GM18951 (cell line): ENCODE data around the gene TCIRG1.

Experiments used
- POLR2A ChIP-seq: IDR thresholded peaks from 4 replicates; pipeline ENCODE4 v1.6.1; 2011; ENCODE audit warnings: mild to moderate bottlenecking; ENCODE audit not compliant: insufficient read length, insufficient read depth; ENCODE audit errors: extremely low read depth
- in situ Hi-C: fragments of 300-500 bp; cut with MboI; formaldehyde crosslinking; loops from one replicate; pipeline ENCODE4 v1.12.0; 2022; ENCODE audit warnings: low sequenced_read_pairs, mixed read lengths, inconsistent platforms; ENCODE audit not compliant: unreplicated experiment

TCIRG1 gene

GRCh38 chr11:68030318-68031143 lies 8.3 kb upstream of the TCIRG1 start, which contains the start of gene NDUFS8:
Gene NDUFS8 (plus strand): TSS chr11:68030681. CDS start chr11:68032152, 1,471 bp downstream.
- peak; percentile 72 for TF ChIP-seq POLR2A
- in situ Hi-C loops, result no loop called here

DNA sequence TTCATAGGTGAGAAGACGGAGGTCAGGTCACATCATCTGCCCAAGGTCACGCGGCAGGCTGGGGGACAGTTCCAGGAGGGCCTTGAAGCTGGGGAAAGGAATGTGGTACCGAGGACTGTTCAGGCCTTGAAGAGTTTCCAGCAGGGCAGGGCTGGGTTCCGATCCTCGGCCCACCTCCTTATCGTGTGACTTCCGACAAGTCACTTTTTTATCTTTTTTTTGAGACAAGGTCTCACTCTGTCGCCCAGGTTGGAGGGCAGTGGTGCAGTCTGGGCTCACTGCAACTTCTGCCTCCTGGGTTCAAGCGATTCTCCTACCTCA lies 7.7 kb upstream of the TCIRG1 start:
- TF ChIP-seq POLR2A, result no peak
- in situ Hi-C loops, result no loop called here

DNA sequence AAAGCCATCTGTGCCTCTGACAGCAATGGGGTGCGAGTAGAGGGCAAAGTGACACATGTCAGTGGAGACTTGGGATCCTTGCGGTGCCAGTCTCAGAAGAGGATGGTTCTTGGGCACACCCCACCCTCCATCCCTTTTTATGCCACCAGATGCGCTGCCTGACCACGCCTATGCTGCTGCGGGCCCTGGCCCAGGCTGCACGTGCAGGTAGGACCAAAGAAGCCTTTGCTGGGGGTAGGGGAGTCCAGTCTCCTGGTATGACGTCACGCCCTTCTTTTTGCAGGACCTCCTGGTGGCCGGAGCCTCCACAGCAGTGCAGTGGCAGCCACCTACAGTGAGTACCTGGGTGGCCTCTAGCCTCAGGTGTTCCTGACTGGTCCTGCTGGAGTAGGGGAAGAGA lies 6.8 kb upstream of the TCIRG1 start:
- TF ChIP-seq POLR2A, result no peak
- in situ Hi-C loops, result no loop called here

DNA sequence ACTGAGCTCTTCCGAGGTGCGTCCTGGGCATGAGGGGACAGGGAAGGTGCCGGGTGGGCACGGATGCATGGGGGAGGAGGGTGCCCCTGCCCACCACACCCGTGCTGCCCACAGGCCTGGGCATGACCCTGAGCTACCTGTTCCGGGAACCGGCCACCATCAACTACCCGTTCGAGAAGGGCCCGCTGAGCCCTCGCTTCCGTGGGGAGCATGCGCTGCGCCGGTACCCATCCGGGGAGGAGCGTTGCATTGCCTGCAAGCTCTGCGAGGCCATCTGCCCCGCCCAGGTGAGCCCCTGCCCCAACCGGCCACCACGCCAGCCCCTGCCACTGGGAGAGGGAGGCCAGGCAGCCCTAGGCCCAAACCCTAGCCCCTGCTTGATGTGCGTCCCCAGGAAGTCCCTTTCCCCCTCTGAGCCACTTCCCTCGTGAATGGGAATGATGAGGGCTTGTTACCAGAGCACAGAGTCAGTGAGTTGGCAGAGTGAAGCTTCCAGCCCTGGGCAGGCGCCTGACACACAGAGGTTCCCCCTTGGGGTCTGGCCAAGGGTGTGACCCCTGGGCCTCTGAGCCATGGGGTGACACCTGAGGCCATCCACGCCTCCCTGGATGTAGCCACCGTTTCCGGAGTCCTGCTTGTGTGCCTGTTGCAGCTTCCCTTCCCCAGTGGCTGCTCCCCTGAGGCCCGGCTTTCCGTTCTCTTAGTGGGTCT lies 5.7 kb upstream of the TCIRG1 start:
- no peak for TF ChIP-seq POLR2A
- in situ Hi-C loops, result no loop called here

- in situ Hi-C loops, result no loop called here
- no peak for TF ChIP-seq POLR2A
These were observed 5.1 kb upstream of the TCIRG1 start for GRCh38 chr11:68033708-68034045.

- TF ChIP-seq POLR2A, result no peak
- in situ Hi-C loops, result no loop called here
These were observed 3.5 kb upstream of the TCIRG1 start for GRCh38 chr11:68035266-68035876.

DNA sequence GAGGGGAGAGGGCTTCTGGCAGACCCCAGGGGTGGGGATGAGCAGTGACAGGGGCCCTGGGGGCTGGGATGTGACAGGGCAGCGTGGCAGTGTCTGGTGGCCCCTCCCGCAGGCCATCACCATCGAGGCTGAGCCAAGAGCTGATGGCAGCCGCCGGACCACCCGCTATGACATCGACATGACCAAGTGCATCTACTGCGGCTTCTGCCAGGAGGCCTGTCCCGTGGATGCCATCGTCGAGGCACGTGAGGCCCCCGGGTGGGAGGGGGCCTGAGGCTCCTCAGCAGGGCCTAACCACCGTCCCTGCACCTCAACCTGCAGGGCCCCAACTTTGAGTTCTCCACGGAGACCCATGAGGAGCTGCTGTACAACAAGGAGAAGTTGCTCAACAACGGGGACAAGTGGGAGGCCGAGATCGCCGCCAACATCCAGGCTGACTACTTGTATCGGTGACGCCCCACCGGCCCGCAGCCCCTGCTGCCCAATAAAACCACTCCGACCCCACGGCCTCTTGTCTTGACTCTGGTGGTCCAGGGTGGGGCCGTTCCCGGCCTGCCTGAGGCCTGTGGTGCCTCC lies 2.6 kb upstream of the TCIRG1 start:
- in situ Hi-C loops, result no loop called here
- no peak for TF ChIP-seq POLR2A

DNA sequence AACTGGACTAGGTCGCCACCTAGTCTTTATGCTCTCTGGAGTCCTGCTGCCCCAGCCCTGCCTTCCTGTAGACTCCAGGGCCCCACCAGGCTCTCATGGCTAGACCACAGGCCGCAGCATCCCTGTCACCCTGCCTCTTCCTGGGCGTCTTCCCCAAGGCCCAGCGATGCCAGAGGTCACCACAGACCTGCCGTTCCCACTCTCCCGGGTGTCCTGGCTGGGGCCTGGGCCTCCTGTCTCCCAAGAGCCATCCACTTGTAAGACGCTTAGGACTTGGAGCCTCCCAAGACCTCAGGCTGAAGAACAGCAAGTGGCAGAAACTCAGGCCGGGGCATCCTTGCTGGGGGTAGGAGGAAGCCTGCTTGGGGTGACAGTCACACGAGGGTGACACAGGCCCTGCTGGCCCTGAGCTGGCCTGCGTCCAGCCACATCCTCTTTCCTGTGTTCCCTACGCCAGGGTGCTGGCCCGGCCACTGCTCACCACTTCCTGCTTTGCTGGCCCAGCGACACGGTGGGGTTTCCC lies 2.0 kb upstream of the TCIRG1 start:
- in situ Hi-C loops, result no loop called here

DNA sequence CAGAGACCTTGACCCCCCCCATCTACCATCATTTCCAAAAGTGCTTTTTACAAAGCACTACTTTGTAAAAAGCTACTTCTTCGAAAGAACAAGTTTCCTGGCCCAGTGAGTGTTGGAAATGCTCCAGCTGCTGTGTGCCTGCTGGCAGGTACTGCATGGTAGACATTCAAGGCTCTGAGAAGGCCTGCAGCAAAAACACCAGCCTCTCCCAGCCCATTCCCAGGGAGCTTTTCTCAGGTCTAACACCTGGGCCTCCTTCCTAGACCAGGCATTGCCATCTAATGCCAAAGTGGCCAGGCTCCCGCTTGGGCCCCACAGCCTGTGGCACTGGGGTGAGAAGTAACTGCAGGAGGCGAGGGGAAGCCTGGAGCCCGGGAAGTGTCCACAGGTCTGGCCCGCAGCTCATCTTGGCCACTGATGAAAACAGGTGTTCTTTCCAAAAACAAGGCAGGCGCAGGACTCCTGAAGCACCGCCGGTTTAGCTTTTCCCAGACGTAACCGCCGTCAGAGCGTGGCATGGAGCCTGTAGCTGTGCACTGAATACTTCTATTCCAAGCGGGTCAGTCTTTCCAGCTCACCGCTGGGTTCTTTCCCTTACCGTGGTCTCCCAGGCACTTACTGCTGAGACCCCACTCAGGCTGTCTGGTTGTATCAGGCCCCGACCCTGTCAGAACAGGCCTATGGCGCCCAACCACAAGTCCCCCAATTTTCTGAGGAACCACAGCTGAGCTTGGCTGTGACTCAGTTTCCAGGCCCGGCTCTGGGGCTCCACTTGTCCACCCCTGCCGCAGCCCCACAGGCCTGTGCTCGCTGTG lies 1.2 kb upstream of the TCIRG1 start:
- in situ Hi-C loops, result no loop called here
- TF ChIP-seq POLR2A, result peak; percentile 13

More for the DNA sequence above, 2.0 kb upstream of the TCIRG1 start:
- no peak for TF ChIP-seq POLR2A

DNA sequence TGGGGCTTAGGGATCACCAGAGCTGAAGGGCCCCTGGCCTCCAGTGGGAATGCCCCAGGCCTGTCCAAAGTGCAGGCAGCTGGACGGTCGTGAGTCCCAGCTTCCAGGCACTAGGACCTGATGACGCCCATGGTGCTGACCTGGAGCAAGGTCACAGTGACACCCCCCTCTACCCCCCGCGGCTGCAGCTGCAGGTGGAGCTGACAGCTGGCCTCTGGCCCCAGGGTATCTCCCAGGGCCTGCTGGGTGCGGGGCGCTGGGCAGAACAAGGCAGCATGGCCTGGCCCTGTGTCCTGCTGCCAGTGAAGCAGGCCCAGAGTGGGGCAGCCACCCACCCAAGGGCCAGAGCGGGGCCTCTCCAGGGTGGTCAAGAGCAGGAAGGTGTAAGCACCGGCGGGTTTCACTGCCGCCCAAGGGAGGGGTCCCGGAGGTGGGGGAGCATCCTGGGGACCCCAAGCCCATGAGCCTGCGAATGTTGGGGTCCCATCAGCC lies 553 bp upstream of the TCIRG1 start:
- in situ Hi-C loops, result no loop called here
- TF ChIP-seq POLR2A, result no peak

- in situ Hi-C loops, result no loop called here
- TF ChIP-seq POLR2A, result no peak
These were observed 781 bp downstream of the TCIRG1 start for GRCh38 chr11:68039526-68040086.
